Skin of body (tissue), 2 donors: ENCODE results near the gene NDUFA11. TPM values are rescaled to one million over a fixed set of nuclear protein-coding genes. Genes with fewer than 3 reads are reported as not detected.

Source experiments
- DNase-seq: peaks from one replicate; lab custom pipeline; 2025; lab: John Stamatoyannopoulos, UW
- total RNA-seq: library from RNA; depleted of rRNA; stranded (reverse); fragments of >200 nt; gene quantifications from one replicate; pipeline ENCODE4 v1.2.3, GENCODE V29; 2014

NDUFA11 gene
- 69.7 TPM for total RNA-seq

DNA sequence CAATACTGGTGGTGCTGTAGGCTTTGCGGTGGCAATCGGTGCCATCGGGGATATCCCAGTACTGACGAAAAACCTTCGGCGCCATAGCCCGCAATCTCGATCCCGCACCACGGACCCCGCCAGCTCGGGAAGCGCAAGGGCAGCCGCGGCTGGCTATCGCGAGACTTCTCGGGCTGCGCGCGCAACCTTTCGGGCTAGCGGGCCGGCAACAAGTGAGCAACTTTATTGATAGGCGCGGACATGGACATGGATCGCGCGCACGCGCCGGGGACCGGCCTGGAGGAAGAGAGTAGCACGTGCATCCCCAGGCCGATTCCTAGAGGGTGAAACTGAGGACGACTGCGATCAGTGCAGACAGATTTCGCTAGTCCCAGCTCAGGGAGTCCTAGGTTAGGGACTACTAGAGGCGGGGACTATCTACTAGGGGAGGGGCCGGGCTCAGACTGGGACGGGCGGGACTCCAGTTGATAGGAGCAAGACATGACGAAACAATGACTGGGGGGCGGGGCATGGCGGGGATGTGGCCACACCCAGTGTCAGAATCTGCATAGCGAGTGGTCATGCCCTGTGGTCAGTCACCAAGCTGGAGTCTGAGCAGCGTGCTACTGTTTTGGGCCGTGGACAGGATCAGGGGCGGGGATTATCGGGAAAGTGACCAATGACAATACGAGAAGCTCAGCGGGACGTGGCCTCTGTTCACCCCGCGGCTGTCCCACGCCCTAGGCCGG is at the start of gene NDUFA11:
TSS of gene NDUFA11 (minus strand) at position 167 of the 728 bp plus-strand sequence. CDS start at position 85, 82 bp downstream.
- peak; percentile 98 for DNase-seq

DNA sequence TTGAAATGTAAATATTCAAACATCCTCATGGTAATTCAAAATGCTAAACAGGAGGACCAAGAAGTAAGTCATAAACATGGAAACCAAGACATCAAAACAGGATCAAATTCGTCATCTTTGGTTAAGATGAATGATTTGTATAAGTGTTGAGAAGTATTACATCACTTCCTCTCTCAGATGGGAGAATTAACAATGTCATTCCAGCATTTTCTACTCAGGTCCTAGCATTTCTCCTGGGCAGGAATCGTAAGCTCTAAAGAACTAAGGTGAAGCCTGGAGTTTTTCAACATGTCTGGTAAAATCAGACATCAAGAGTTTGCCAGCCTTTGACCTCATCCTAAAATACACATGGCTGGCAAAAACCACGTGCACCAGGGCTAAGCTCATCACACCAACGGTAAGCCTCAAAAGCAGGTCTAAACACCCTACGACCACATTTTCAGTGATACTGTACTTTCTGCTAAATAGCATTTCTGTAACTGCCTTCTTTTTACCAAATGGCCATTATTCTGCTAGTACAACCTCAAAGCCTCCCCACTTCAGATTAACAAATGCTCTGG is 49.5 kb upstream of the NDUFA11 start:
- DNase-seq = no peak

DNA sequence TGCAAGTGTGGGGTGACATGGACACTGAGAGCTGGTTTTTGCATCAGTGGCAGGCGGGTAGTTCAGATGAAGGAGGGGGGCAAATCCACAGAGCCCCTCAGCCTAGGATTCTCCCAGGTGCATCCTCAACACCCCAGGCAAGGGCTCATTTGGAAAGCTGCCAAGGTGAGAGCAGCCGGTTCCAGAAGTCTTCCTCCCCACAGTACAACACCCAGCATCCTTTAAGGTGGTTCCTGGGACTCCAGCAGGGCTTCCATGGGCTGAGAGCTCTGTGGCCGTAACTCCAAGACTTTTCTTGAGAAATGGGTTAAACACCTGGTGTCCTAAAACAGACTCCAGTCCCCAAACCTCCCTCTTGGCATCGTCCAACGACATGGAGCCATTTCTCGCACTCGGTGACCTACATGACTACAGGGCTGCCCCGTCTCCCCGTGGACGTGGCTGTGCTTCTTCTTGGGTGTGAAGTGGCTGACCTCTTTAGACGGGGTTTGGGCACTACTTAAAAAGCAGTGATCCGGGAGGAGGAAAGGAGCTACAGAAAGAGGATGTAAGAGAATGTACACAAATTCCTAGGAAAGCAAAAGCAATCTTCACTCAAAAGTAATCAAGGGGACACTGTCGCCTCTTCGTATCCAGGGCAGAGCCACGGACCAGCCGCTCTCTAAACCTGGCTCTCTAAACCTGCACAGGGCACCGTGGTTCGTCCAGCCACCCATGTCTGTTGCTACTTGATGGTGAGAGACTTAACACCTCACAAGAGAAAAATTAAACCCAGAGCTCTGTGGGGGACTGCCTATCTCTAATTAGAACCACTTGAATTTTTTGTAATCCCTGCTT is 48.8 kb upstream of the NDUFA11 start:
- no peak for DNase-seq

DNA sequence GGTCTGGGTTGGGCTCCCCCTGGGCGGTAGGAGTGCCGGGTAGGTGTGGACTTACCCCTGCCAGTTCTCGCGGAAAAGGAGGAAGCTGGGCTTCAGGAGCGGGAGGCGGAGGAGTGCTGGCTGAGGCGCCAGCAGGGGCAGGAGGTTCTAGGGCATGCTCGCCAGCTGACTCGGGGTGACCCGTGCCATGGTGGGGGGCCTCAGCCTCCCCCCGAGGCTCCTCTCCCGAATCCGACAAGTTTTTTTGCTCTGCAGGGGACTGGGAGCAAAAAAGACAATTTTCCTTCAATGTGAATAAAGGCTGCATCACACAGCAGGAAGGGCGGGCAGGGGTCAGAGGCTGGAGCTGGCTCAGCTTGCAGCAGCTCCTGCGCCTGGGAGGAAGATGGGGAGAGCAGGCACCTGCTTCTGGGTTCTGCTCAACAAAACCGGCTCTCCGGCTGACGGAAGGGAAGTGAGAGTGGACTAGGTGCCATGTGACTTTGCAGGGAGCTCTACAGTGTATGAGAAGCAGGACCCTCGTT is 47.8 kb upstream of the NDUFA11 start:
- DNase-seq = no peak

DNA sequence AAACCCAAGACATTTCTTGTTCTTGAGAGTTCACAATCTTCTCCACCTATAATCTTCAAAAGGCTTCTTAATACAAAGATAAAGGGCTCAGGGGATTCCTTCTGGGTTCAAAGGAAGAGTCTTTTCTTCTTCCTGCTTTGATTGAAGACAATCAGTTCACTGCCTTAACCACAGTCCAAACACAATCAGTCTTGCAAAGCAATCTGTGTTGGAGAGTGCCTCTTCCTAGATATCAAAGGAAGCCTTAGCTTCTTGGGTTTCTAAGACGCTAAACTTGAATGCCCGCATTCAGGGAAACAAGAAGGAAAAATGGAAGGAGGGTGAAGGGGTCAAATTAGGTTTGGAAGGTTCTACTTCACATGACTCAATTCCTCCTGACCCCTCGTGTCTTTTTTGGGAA is 47.2 kb upstream of the NDUFA11 start:
- no peak for DNase-seq

DNA sequence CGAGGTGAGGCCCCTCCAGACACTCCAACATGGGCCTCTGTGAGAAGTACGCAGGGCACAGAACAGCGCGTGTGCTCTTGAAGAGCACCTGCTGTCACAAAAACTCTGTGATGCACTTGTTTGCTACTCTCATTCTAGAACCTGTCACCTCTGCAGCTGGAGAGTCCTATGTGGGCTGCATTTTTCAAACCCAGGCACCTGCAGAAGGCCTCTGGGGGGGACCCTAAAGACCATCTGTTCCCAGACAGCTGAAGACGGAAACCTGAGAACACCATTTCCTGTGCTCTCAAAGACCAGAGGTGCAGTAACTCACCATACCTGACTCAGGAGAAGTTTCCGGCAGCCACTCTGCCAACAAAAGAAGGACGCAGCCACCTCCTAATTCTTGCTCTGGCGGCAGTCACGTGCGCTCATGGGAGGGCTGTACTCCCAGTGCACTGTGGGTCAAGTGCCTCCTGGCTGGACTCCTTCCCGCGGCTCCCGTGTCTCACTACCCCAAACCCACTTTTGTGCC is 46.3 kb upstream of the NDUFA11 start:
- DNase-seq = no peak

DNA sequence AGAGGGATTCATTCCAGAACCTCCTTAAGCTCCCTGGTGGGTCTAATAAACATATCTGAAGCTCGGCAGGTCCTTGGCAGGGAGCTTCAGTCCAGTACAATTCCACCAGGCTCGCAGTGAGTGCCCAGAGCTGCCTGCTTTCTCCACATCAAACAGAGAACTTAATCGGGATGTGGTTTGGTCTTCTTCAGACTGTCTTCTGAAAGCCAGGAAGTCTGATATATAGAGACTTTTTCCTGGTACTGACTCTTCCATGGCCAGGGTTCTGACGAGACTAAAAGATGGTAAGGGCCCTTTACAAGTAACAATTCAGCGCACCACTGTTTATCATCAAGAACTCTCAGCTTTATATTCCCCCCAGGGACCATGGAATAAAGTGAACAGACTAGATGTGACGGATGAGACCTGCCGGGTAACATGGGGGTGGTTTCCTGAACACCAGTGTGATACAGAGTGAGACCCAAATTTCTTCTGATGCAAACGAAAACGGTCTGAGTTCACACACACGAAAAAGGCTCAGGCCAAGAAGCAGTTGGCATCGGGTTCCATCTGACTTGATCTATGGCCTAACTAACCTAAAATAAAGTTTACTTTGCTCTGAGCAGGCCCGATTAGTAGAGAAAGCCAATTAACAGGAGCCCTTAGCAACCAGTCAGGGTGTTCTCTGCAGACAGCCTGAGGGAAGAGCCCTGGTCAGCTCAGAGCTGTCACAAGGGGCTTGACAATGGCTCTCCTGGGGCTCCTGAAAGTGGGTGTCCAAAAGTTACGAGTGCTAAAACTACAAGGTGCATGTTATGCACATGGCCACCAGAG is 45.4 kb upstream of the NDUFA11 start:
- DNase-seq = no peak

DNA sequence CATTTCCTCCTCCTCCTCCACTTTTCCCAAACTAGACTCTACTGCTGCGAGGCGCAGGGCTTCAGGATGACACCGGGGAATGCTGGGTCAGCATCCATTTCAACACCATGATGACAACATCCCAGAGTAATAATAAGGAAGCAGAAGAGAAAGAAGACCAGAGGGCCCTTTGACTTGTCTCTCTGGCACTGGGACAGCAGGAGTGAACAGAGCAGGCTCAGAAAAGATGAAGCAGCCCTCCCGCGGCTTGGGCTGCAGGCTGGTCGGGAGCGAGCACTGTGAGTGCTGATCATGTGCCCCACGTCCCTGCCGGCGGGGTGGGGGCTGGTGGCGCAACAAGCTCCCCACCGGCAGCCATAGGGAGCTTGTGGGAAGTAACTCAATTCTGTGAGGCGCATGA is 43.8 kb upstream of the NDUFA11 start:
- DNase-seq = no peak

GRCh38 chr19:5943623-5944022 is 40.0 kb upstream of the NDUFA11 start:
- no peak for DNase-seq

DNA sequence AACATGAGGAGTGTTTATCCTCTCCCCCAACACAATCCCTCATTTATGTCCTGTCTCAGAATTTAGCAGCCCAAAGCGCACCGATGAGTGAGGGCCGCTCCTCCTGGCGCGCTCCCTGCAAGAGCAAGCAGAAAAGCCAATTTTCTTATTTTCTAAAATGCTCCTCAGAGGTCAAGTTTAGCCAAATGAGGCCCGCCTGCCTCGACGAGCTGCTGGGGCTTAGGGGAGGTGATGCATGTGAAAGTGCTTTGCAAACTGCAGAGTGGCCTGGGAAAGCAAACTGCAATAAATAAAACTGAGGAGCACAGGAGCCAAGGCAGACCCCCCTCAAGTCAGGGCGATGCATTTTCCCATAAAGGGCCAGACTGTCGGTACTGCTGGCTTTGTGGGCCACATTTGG is 39.5 kb upstream of the NDUFA11 start:
- DNase-seq = no peak

DNA sequence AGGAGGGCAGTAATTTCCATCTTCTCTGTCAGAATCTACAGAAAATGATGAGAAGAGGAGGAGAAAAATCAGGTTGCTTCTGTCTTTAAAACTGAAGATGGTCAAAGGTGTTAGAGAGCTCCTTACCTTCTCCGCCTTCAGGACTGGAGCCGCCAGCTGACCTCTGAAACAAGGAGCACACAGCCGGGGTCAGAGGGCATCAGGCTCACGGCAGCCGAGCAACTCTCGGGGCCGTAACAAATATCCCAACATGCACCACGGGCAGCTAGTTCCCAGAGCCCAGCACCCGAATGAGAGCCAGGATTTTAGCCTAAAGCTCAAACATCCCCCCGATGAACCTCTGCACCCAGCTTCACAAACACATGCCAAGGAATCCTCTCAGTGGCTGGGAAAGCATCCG is 38.1 kb upstream of the NDUFA11 start:
- no peak for DNase-seq

- no peak for DNase-seq
These were observed 36.9 kb upstream of the NDUFA11 start for GRCh38 chr19:5940260-5941208.

GRCh38 chr19:5937550-5937949 is 34.0 kb upstream of the NDUFA11 start:
- DNase-seq = no peak

DNA sequence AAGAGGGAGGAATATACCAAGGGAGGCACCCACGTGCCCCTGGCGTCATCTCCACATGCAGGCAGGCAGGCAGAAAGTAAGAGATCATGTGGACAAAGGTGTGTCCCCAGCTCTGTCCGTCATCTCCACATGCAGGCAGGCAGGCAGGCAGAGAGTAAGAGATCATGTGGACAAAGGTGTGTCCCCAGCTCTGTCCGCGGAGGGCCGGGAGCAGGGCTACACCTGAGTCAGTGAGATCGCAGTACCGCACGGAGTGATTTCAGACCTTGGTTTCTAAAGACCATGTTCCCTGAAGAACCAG is 32.7 kb upstream of the NDUFA11 start:
- DNase-seq = no peak

- no peak for DNase-seq
These were observed 32.1 kb upstream of the NDUFA11 start for GRCh38 chr19:5935473-5936291.

- peak; percentile 29 for DNase-seq
These were observed 31.3 kb upstream of the NDUFA11 start for GRCh38 chr19:5934774-5935472.

- no peak for DNase-seq
These were observed 30.4 kb upstream of the NDUFA11 start for GRCh38 chr19:5934069-5934401.

DNA sequence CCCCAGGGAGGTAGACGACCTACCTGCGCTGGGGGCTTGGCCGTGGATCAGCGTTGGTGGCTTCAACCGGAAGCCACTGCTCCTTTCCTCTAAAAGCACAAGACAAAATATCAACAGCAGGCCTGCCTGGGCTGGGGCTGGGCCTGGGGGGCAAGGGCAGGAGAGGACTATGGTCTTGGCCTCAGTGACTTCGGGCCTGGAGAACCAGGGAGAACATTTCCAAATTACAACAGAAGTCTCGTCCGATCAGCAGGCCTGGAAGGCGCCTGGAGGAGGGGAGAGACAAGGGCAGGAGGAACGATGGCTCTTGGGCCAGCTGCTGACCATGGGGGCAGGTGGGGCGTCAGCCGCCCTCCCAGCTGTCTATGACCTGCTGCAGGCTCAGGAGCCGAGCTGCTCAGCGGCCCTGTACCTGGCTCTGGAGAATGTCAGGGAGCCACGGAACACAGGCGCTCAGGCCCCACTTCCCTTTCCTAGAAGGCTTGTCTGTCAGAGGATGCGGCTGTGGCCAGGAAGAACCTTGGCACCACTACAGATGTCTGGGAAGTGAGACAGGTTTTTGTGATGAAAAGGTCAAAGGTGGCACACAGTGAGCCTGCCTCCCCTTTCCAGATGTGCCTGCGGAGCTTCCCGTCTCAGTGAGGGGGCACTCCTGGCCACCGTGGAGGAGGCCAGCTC is 29.9 kb upstream of the NDUFA11 start:
- no peak for DNase-seq
